WTC11 (cell line): ENCODE data around the gene SBNO2. TPM values are rescaled to one million over a fixed set of nuclear protein-coding genes. Genes with fewer than 3 reads are reported as not detected.

Experiments used
- ATAC-seq: fragments of 200-7000 bp; cut with Tn5 transposase; 2 replicates; pipeline ENCODE4 v1.10.0; 2021; ENCODE audit warnings: mild to moderate bottlenecking, moderate library complexity
- CTCF ChIA-PET: fragments of 300-600 bp; sonication (Branson Sonifier 250); formaldehyde crosslinking; loops from one replicate; lab custom pipeline; 2021; ENCODE audit warnings: antibody characterized with exemption; lab: Charles Lee
- POLR2A ChIA-PET: fragments of 350-600 bp; sonication (Branson Sonifier 250); formaldehyde crosslinking; loops from one replicate; lab custom pipeline; 2021; ENCODE audit warnings: antibody characterized with exemption; lab: Charles Lee
- DNase-seq: peaks from one replicate; pipeline ENCODE4 v3.0.0; 2021; ENCODE audit warnings: low spot score
- H3K27ac Mint-ChIP-seq: 2 replicates; pipeline ENCODE4 v1.8.0; 2021; ENCODE audit warnings: mixed read lengths
- H3K27me3 Mint-ChIP-seq: 2 replicates; pipeline ENCODE4 v1.8.0; 2021; ENCODE audit warnings: low read depth, mild to moderate bottlenecking, moderate library complexity, mixed read lengths
- H3K36me3 Mint-ChIP-seq: 2 replicates; pipeline ENCODE4 v1.8.0; 2021; ENCODE audit warnings: mixed read lengths
- H3K4me1 Mint-ChIP-seq: 2 replicates; pipeline ENCODE4 v1.8.0; 2022; ENCODE audit warnings: mixed read lengths
- H3K4me3 Mint-ChIP-seq: 2 replicates; pipeline ENCODE4 v1.8.0; 2021; ENCODE audit warnings: mild to moderate bottlenecking, moderate library complexity, mixed read lengths
- H3K9me3 Mint-ChIP-seq: 2 replicates; pipeline ENCODE4 v1.8.0; 2021; ENCODE audit warnings: mixed read lengths
- AR ChIP-seq: fragments of 250-450 bp; sonication (Bioruptor Pico); IDR thresholded peaks from 2 replicates; pipeline ENCODE4 v1.9.0; 2021; ENCODE audit warnings: mild to moderate bottlenecking
- ARID4B ChIP-seq: sonication (generic); formaldehyde crosslinking; IDR thresholded peaks from 2 replicates; pipeline ENCODE4 v1.8.0; 2023; ENCODE audit warnings: missing genetic modification reagents, mild to moderate bottlenecking, borderline replicate concordance
- ATF1 ChIP-seq: sonication (generic); formaldehyde crosslinking; IDR thresholded peaks from 2 replicates; pipeline ENCODE4 v1.8.1; 2023; ENCODE audit warnings: mild to moderate bottlenecking, moderate library complexity, missing genetic modification reagents
- GABPB1 ChIP-seq: sonication (generic); formaldehyde crosslinking; IDR thresholded peaks from 2 replicates; pipeline ENCODE4 v1.8.1; 2023; ENCODE audit warnings: mild to moderate bottlenecking, missing genetic modification reagents
- HMGA2 ChIP-seq: fragments of 250-450 bp; sonication (Bioruptor Pico); IDR thresholded peaks from 2 replicates; pipeline ENCODE4 v1.4.0; 2021; ENCODE audit warnings: mild to moderate bottlenecking, moderate library complexity
- MAX ChIP-seq: sonication (generic); formaldehyde crosslinking; IDR thresholded peaks from 2 replicates; pipeline ENCODE4 v1.8.0; 2022; ENCODE audit warnings: mild to moderate bottlenecking, missing genetic modification reagents
- PRDM15 ChIP-seq: sonication (generic); formaldehyde crosslinking; IDR thresholded peaks from 2 replicates; pipeline ENCODE4 v1.8.0; 2022; ENCODE audit warnings: missing genetic modification reagents
- SMAD4 ChIP-seq: sonication (generic); formaldehyde crosslinking; IDR thresholded peaks from 2 replicates; pipeline ENCODE4 v1.8.0; 2022; ENCODE audit warnings: mild to moderate bottlenecking, missing genetic modification reagents
- TEAD1 ChIP-seq: sonication (generic); formaldehyde crosslinking; IDR thresholded peaks from 2 replicates; pipeline ENCODE4 v1.8.0; 2022; ENCODE audit warnings: mild to moderate bottlenecking, missing genetic modification reagents
- ZNF232 ChIP-seq: sonication (generic); formaldehyde crosslinking; IDR thresholded peaks from 2 replicates; pipeline ENCODE4 v1.8.0; 2022; ENCODE audit warnings: mild to moderate bottlenecking, missing genetic modification reagents
- ZNF317 ChIP-seq: sonication (generic); formaldehyde crosslinking; IDR thresholded peaks from 2 replicates; pipeline ENCODE4 v1.8.1; 2023; ENCODE audit warnings: low read depth, mild to moderate bottlenecking, moderate library complexity, missing genetic modification reagents, borderline replicate concordance
- total RNA-seq: library from RNA; stranded (reverse); gene quantifications from 3 replicates; pipeline ENCODE4 v1.2.3, GENCODE V29; 2021

The SBNO2 gene
- total RNA-seq, 1 experiment from 2014 or later: 57.3 TPM

- TF ChIP-seq ARID4B (no peak), PRDM15 (CRISPR knock-in tag) (no peak), GABPB1 (CRISPR knock-in tag) (no peak), TEAD1 (CRISPR knock-in tag) (no peak), SMAD4 (CRISPR knock-in tag) (no peak), ZNF317 (CRISPR knock-in tag) (no peak), ATF1 (no peak), AR (CRISPR knock-in tag) (no peak)
Observed at GRCh38 chr19:1105873-1106840, 67.9 kb downstream of the SBNO2 start (continued).

- H3K27me3 Mint-ChIP-seq: no peaks in the 10 kb centered on the region
- H3K4me1 Mint-ChIP-seq: peaks cover 15% of the 10 kb centered on the region
- peak overlapping the region; percentile 71 for H3K4me3 Mint-ChIP-seq
- CTCF ChIA-PET: interaction anchor here (0.6 to 4.7 kb wide), 6 partner anchors 8 to 161 kb away, joined by 3 to 27 read pairs (median 8); partner anchors contain the start of gene ARHGAP45
- H3K36me3 Mint-ChIP-seq: no peaks in the 10 kb centered on the region
- DNase-seq (peak; percentile 55), ATAC-seq (no peak; the same call in 1 of the 2 replicates)
- H3K27ac Mint-ChIP-seq: no peak overlapping the region
- H3K9me3 Mint-ChIP-seq: no peaks in the 10 kb centered on the region
- POLR2A ChIA-PET: interaction anchor here (0.8 to 1.0 kb wide), 2 partner anchors 35 to 99 kb away, joined by 3 to 5 read pairs; no protein-coding TSS in a partner anchor
- 0 out of 2 replicates have a peak, but pooled peaks have one; percentile 6 for TF ChIP-seq HMGA2 (CRISPR knock-in tag)
- peak; percentile 41; the same call in 1 of the 2 replicates for TF ChIP-seq PRDM15 (CRISPR knock-in tag)
- TF ChIP-seq ZNF232 (CRISPR knock-in tag): no peak
- TF ChIP-seq ARID4B: peak; percentile 52; the same call in 1 of the 2 replicates
- TF ChIP-seq MAX: peak; percentile 42; the same call in 1 of the 2 replicates
Observed at GRCh38 chr19:1105008-1105872, 68.8 kb downstream of the SBNO2 start.
